NCI-H1105 treated with DMSO at 0.1 percent for 48 hours (cell line): ENCODE measurements around the gene MKRN3.
"Not testable (repeated sequence)": the region's sequence is repeated elsewhere in the genome, so short reads cannot be mapped to it uniquely, and the experiment has no call there.

Experiments
- DNase-seq: peaks from one replicate; lab custom pipeline; 2025; lab: John Stamatoyannopoulos, UW

The MKRN3 gene

DNA sequence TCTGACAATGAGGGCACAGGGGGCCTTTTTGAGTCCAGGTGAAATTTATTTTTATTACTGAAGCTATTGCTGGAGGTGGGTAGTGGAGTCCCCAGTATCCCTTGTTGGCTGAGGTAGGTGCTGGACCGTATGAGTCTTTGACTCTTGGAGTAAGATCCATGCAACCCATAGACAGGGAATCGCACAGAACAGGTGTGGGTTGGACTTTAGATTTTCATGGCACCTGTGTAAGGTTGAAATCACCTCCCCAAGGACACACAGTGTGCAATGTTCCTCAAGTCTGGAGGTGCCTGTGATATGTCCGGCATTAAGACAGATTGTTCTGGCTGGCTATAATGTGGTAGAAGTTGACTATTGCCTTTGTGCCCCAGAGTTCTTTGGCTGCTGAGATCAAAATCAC is 23.5 kb downstream of the MKRN3 start:
- DNase-seq = no peak

GRCh38 chr15:23594252-23594770 is 28.8 kb downstream of the MKRN3 start:
- no peak for DNase-seq

DNA sequence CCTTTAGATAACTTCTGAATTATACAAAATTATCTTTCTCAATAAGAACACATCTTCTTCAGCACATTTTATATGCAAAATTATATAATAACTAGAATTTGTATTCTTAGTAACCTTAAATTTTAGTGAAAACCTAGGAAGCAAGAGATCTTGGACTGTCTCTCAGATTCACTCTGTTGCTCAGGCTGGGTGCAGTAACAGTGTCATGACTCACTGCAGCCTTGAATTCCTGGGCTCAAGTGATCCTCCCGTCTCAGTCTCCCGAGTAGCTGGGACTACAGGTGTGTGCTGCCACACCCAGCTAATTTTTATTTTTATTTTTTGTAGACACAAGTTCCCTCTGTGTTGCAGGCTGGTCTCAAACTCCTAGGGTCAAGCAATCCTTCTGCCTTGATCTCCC is 29.9 kb downstream of the MKRN3 start:
- DNase-seq = no peak

- no peak for DNase-seq
These were observed 31.3 kb downstream of the MKRN3 start for GRCh38 chr15:23596736-23597135.

DNA sequence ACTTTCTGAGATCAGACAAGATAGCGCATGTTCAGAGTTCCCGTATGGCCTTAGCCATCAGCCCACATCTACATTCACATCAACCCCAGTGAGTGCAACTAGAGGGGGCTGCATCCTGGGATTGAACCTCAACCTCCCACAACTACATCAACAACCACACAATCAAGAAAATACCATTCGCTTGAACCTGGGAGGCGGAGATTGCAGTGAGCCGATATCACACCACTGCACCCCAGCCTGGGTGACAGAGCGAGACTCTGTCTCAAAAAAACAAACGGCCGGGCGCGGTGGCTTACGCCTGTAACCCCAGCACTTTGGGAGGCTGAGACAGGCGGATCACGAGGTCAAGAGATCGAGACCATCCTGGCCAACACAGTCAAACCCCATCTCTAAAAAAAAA is 31.8 kb downstream of the MKRN3 start:
- DNase-seq = not testable (repeated sequence)

DNA sequence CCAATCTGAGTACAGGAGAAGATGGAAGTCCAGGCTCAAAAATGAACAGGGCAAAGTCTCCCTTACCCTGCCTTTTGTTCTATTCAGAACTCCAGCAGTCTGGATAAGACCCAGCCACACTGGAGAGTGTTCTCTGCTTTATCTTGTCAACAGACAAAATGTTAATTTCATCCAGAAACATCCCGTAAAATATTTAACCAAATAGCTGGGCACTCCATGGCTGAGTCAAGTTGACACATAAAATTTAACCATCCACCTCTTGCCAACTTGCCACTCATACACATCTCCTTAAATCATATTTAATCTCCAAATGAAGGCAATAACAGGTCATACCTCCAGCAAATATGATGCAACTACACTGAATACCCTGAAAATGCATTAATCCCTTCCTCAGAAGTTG is 33.6 kb downstream of the MKRN3 start:
- DNase-seq = no peak

- DNase-seq = no peak
These were observed 36.6 kb downstream of the MKRN3 start for GRCh38 chr15:23602124-23602523.

- no peak for DNase-seq
These were observed 40.8 kb downstream of the MKRN3 start for GRCh38 chr15:23606226-23606625.

DNA sequence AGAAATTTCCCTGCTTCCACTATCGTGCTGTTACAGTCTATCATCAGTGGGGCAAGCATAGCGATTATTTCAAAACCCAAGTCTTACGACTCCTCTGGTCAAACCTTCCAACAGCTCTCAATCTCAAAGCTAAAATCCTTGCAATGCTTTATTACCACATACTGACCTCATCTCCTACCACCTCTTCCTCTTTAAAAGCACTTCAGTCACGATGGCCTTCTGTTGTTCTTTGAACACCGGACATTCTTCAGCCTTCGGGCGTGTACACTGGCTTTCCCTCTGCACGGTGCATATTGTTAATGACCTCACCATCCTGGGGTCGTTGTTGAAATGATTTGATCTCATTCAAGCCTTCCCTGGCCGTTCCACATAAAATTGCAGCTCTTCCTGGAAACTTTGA is 51.1 kb downstream of the MKRN3 start:
- DNase-seq = no peak
